ENCODE results near the gene SPRY2. TPM values are rescaled to one million over a fixed set of nuclear protein-coding genes. Genes with fewer than 3 reads are reported as not detected.

SPRY2 gene
- total and polyA plus RNA-seq, 2 of the 13 experiments (the other 11 are each of a cell fraction or from before 2014, with no cell fraction given): 7.4 to 25.1 TPM

GRCh38 chr13:80297094-80297493 is 43.8 kb downstream of the SPRY2 start (continued):
- TF ChIP-seq HNF1B (CRISPR knock-in tag; IDR thresholded peaks at IDR 0.05) (no peak), ZFP90 (CRISPR knock-in tag; IDR thresholded peaks at IDR 0.05; ENCODE audit: borderline replicate concordance) (no peak), ZNF362 (CRISPR knock-in tag; IDR thresholded peaks at IDR 0.05; ENCODE audit: borderline replicate concordance) (no peak), CERS6 (CRISPR knock-in tag; IDR thresholded peaks at IDR 0.05) (no peak), PBX2 (CRISPR knock-in tag; IDR thresholded peaks at IDR 0.05) (no peak), ZNF781 (CRISPR knock-in tag; IDR thresholded peaks at IDR 0.05; ENCODE audit: borderline replicate concordance, not compliant biosample characterization) (no peak), GATAD1 (CRISPR knock-in tag; IDR thresholded peaks at IDR 0.05) (no peak), CREB3 (CRISPR knock-in tag; IDR thresholded peaks at IDR 0.05) (no peak), ZNF451 (CRISPR knock-in tag; IDR thresholded peaks at IDR 0.05) (no peak), ZNF788 (CRISPR knock-in tag; IDR thresholded peaks at IDR 0.05; ENCODE audit: borderline replicate concordance) (no peak), ZSCAN25 (CRISPR knock-in tag; IDR thresholded peaks at IDR 0.05) (no peak)

Data from HepG2 (cell line).